NCI-H1930 (cell line): ENCODE results near the gene IL17RC.
"Not testable (repeated sequence)": the region's sequence is repeated elsewhere in the genome, so short reads cannot be mapped to it uniquely, and the experiment has no call there.

ENCODE experiments used
- DNase-seq, 2 experiments: peaks; one replicate each; lab custom pipeline; 2025; lab: John Stamatoyannopoulos, UW

Gene IL17RC

GRCh38 chr3:9915254-9916141 is 1.4 kb upstream of the IL17RC start:
- no peak for DNase-seq

GRCh38 chr3:9916346-9916733 is 558 bp upstream of the IL17RC start:
- DNase-seq = no peak

- no peak for DNase-seq
Measured at GRCh38 chr3:9917820-9918219, 922 bp downstream of the IL17RC start.

GRCh38 chr3:9918261-9919038 is 1.6 kb downstream of the IL17RC start:
- DNase-seq = no peak

GRCh38 chr3:9928158-9928557 is 11.3 kb downstream of the IL17RC start:
- no peak for DNase-seq

GRCh38 chr3:9930804-9931418 is 14.0 kb downstream of the IL17RC start:
- no peak for DNase-seq

GRCh38 chr3:9932535-9932842 is 15.6 kb downstream of the IL17RC start:
- peak in 1 of 2 experiments; percentile 40 for DNase-seq

GRCh38 chr3:9932843-9933560 is 16.1 kb downstream of the IL17RC start:
- DNase-seq = peak; percentile 56 to 70

GRCh38 chr3:9933561-9934234 is 16.8 kb downstream of the IL17RC start, which contains the start of gene CRELD1:
CRELD1 (plus strand) TSS chr3:9933834; CDS start chr3:9934439, 605 bp downstream.
- DNase-seq = peak; percentile 82 to 85

- DNase-seq = no peak
Measured at GRCh38 chr3:9934235-9934621, 17.3 kb downstream of the IL17RC start.

GRCh38 chr3:9934993-9935392 is 18.1 kb downstream of the IL17RC start:
- DNase-seq = no peak

GRCh38 chr3:9935966-9936510 is 19.1 kb downstream of the IL17RC start:
- no peak for DNase-seq

GRCh38 chr3:9937486-9938238 is 20.8 kb downstream of the IL17RC start:
- no peak for DNase-seq

- no peak for DNase-seq
Measured at GRCh38 chr3:9938966-9939365, 22.1 kb downstream of the IL17RC start.

- DNase-seq = not testable (repeated sequence)
Measured at GRCh38 chr3:9939906-9940305, 23.0 kb downstream of the IL17RC start.

GRCh38 chr3:9940746-9941145 is 23.8 kb downstream of the IL17RC start:
- no peak for DNase-seq

GRCh38 chr3:9942164-9942563 is 25.3 kb downstream of the IL17RC start:
- no peak for DNase-seq

- DNase-seq = no peak
Measured at GRCh38 chr3:9942934-9943690, 26.2 kb downstream of the IL17RC start.

GRCh38 chr3:9944271-9944670 is 27.4 kb downstream of the IL17RC start:
- no peak for DNase-seq

GRCh38 chr3:9945358-9945757 is 28.5 kb downstream of the IL17RC start:
- no peak for DNase-seq
